H1 (cell line): ENCODE measurements around the gene ANAPC5. TPM values are rescaled to one million over a fixed set of nuclear protein-coding genes. Genes with fewer than 3 reads are reported as not detected.

Source experiments
- CTCF ChIA-PET: fragments of 300-600 bp; sonication (Branson Sonifier 250); formaldehyde crosslinking; loops from one replicate; lab custom pipeline; 2021; ENCODE audit not compliant: partially characterized antibody; lab: Charles Lee
- POLR2A ChIA-PET: fragments of 300-600 bp; sonication (Branson Sonifier 250); formaldehyde crosslinking; loops from one replicate; lab custom pipeline; 2021; ENCODE audit warnings: inconsistent platforms; ENCODE audit not compliant: partially characterized antibody; lab: Charles Lee
- DNase-seq, 2 experiments: peaks; one replicate each; pipeline versions ENCODE4 v3.0.0 to v3.0.0-alpha.2; 2010 to 2022; ENCODE audit warnings: low spot score in 2 of 2, low read depth in 1 of 2, mixed read lengths in 1 of 2
- FAIRE-seq: peaks from 2 replicates; lab custom pipeline; 2011; peaks lifted over from hg19 to GRCh38; lab: Jason Lieb, UNC
- H2AFZ ChIP-seq: 2 replicates; pipeline ENCODE4 v1.8.1; 2012; ENCODE audit warnings: low read length, inconsistent platforms
- H2AK5ac ChIP-seq: 2 replicates; pipeline ENCODE4 v1.6.1; 2013; ENCODE audit warnings: low read depth, low read length
- H2BK120ac ChIP-seq: replicated peaks from 2 replicates; pipeline ENCODE3; 2013; ENCODE audit warnings: low read depth, low read length, inconsistent platforms
- H2BK12ac ChIP-seq: 2 replicates; pipeline ENCODE4 v1.6.1; 2013; ENCODE audit warnings: low read depth, low read length
- H2BK15ac ChIP-seq: 2 replicates; pipeline ENCODE4 v1.6.1; 2013; ENCODE audit warnings: low read length
- H2BK20ac ChIP-seq: 2 replicates; pipeline ENCODE4 v1.6.1; 2013; ENCODE audit warnings: low read length
- H2BK5ac ChIP-seq: 2 replicates; pipeline ENCODE4 v1.6.1; 2013; ENCODE audit warnings: low read depth, low read length
- H3K14ac ChIP-seq: 2 replicates; pipeline ENCODE4 v1.6.1; 2013; ENCODE audit warnings: inconsistent platforms; ENCODE audit not compliant: insufficient read length
- H3K18ac ChIP-seq: 2 replicates; pipeline ENCODE4 v1.6.1; 2013; ENCODE audit warnings: low read length; ENCODE audit errors: extremely low read depth
- H3K23ac ChIP-seq: 2 replicates; pipeline ENCODE4 v1.6.1; 2013; ENCODE audit warnings: inconsistent platforms; ENCODE audit not compliant: insufficient read length
- H3K23me2 ChIP-seq: 2 replicates; pipeline ENCODE4 v1.6.1; 2013; ENCODE audit warnings: low read depth, low read length
- H3K27ac ChIP-seq: 2 replicates; pipeline ENCODE4 v1.6.1; 2011; ENCODE audit warnings: low read depth, low read length, inconsistent platforms
- H3K27me3 ChIP-seq, 4 experiments: replicated peaks in 1 of 4; 1 replicate in 1 of 4; 2 replicates in 3 of 4; pipeline versions ENCODE4 v1.6.1 to v1.8.1; 2011 to 2013; ENCODE audit warnings: low read length in 3 of 4, mild to moderate bottlenecking in 3 of 4, inconsistent platforms in 2 of 4, mixed read lengths in 2 of 4, moderate library complexity in 1 of 4; ENCODE audit not compliant: control insufficient read depth in 3 of 4, insufficient read depth in 3 of 4; ENCODE audit errors: extremely low read depth in 1 of 4
- H3K36me3 ChIP-seq, 4 experiments: 2 replicates each; pipeline versions ENCODE4 v1.6.1 to v1.8.1; 2011 to 2013; ENCODE audit warnings: mild to moderate bottlenecking in 4 of 4, low read length in 3 of 4, moderate library complexity in 2 of 4, control low read depth in 1 of 4, inconsistent platforms in 1 of 4; ENCODE audit not compliant: insufficient read depth in 4 of 4, control insufficient read depth in 2 of 4
- H3K4ac ChIP-seq: replicated peaks from 2 replicates; pipeline ENCODE3; 2013; ENCODE audit warnings: low read length, low read depth, mixed read lengths, inconsistent platforms; ENCODE audit not compliant: insufficient read length
- H3K4me1 ChIP-seq, 4 experiments: replicated peaks in 1 of 4; 1 replicate in 1 of 4; 2 replicates in 3 of 4; pipeline versions ENCODE4 v1.6.1 to v1.8.1; 2011 to 2013; ENCODE audit warnings: low read length in 3 of 4, inconsistent platforms in 2 of 4, mixed read lengths in 1 of 4; ENCODE audit not compliant: insufficient read depth in 4 of 4, control insufficient read depth in 3 of 4
- H3K4me2 ChIP-seq, 2 experiments: 2 replicates each; pipeline versions ENCODE4 v1.6.1 to v1.8.1; 2011 to 2013; ENCODE audit warnings: low read depth in 2 of 2, low read length in 2 of 2, control low read depth in 1 of 2, inconsistent platforms in 1 of 2, mild to moderate bottlenecking in 1 of 2; ENCODE audit not compliant: insufficient read depth in 1 of 2
- H3K4me3 ChIP-seq, 4 experiments: fragments of 200-600, 300-600 bp in 1 of 4; sonication (generic), shearing (Covaris generic), sonication (Bioruptor Twin) in 1 of 4; 2 replicates each; pipeline versions ENCODE4 v1.5.1 to v1.8.1; 2011 to 2016; ENCODE audit warnings: low read length in 4 of 4, low read depth in 3 of 4, control low read depth in 2 of 4, inconsistent platforms in 2 of 4, mild to moderate bottlenecking in 2 of 4, mixed read lengths in 1 of 4, moderate library complexity in 1 of 4; ENCODE audit not compliant: insufficient read depth in 2 of 4; ENCODE audit errors: extremely low read depth in 1 of 4
- H3K56ac ChIP-seq: replicated peaks from 2 replicates; pipeline ENCODE3; 2013; ENCODE audit warnings: low read depth, mild to moderate bottlenecking, mixed read lengths, low read length, inconsistent platforms; ENCODE audit not compliant: insufficient read length
- H3K79me1 ChIP-seq: 2 replicates; pipeline ENCODE4 v1.6.1; 2013; ENCODE audit warnings: low read depth, low read length, control low read depth
- H3K79me2 ChIP-seq, 2 experiments: 2 replicates each; pipeline versions ENCODE4 v1.6.1 to v1.8.1; 2012 to 2013; ENCODE audit warnings: low read length in 2 of 2, mild to moderate bottlenecking in 2 of 2, inconsistent platforms in 1 of 2; ENCODE audit not compliant: insufficient read depth in 2 of 2, control insufficient read depth in 1 of 2
- H3K9ac ChIP-seq, 4 experiments: replicated peaks in 1 of 4; 1 replicate in 1 of 4; 2 replicates in 3 of 4; pipeline versions ENCODE4 v1.6.1 to v1.8.1; 2011 to 2013; ENCODE audit warnings: low read depth in 3 of 4, low read length in 3 of 4, control low read depth in 2 of 4, mild to moderate bottlenecking in 2 of 4, moderate library complexity in 2 of 4, inconsistent platforms in 1 of 4; ENCODE audit errors: extremely low read depth in 1 of 4
- H3K9me3 ChIP-seq, 2 experiments: 2 replicates each; pipeline versions ENCODE4 v1.6.1 to v1.8.1; 2012 to 2013; ENCODE audit warnings: mild to moderate bottlenecking in 2 of 2, moderate library complexity in 2 of 2, control low read depth in 1 of 2, inconsistent platforms in 1 of 2, low read depth in 1 of 2, low read length in 1 of 2, mixed read lengths in 1 of 2; ENCODE audit not compliant: insufficient read depth in 2 of 2
- H4K20me1 ChIP-seq, 2 experiments: replicated peaks in 1 of 2; 2 replicates each; pipeline versions ENCODE3 to v1.8.1; 2011 to 2013; ENCODE audit warnings: inconsistent platforms in 2 of 2, low read length in 2 of 2, mild to moderate bottlenecking in 1 of 2; ENCODE audit not compliant: insufficient read depth in 2 of 2, control insufficient read depth in 1 of 2
- H4K5ac ChIP-seq: 2 replicates; pipeline ENCODE4 v1.6.1; 2013; ENCODE audit warnings: low read length, low read depth, mixed read lengths, inconsistent platforms; ENCODE audit not compliant: insufficient read length
- H4K8ac ChIP-seq: 2 replicates; pipeline ENCODE4 v1.8.0; 2013; ENCODE audit warnings: mild to moderate bottlenecking, moderate library complexity, low read length, inconsistent platforms; ENCODE audit not compliant: insufficient read depth; ENCODE audit errors: extremely low read depth
- H4K91ac ChIP-seq: replicated peaks from 2 replicates; pipeline ENCODE3; 2013; ENCODE audit warnings: low read length, mixed read lengths, inconsistent platforms; ENCODE audit not compliant: insufficient read length
- BRCA1 ChIP-seq: IDR thresholded peaks from 2 replicates; pipeline ENCODE4 v1.6.1; 2012; ENCODE audit warnings: low read depth, low read length, improper control_type of control experiment
- CTBP2 ChIP-seq: IDR thresholded peaks from 2 replicates; pipeline ENCODE4 v1.7.0; 2011; ENCODE audit warnings: borderline replicate concordance, mild to moderate bottlenecking, moderate library complexity, mixed read lengths, low read length; ENCODE audit not compliant: insufficient read depth, insufficient read length
- EP300 ChIP-seq, 2 experiments: IDR thresholded peaks; 1 replicate in 1 of 2; 2 replicates in 1 of 2; pipeline ENCODE4 v1.6.1; 2011 to 2012; ENCODE audit warnings: low read depth in 2 of 2, low read length in 2 of 2, mild to moderate bottlenecking in 2 of 2, borderline replicate concordance in 1 of 2, inconsistent platforms in 1 of 2, moderate library complexity in 1 of 2
- GABPA ChIP-seq: IDR thresholded peaks from 2 replicates; pipeline ENCODE4 v1.6.1; 2011; ENCODE audit warnings: mild to moderate bottlenecking, low read length, moderate library complexity, borderline replicate concordance; ENCODE audit not compliant: insufficient read depth
- HDAC6 ChIP-seq: IDR thresholded peaks from one replicate; pipeline ENCODE4 v1.7.1; 2012; ENCODE audit warnings: low read depth, mild to moderate bottlenecking, inconsistent platforms, low read length, moderate library complexity
- JUND ChIP-seq: IDR thresholded peaks from 2 replicates; pipeline ENCODE4 v1.6.1; 2011; ENCODE audit warnings: mild to moderate bottlenecking, improper control_type of control experiment, low read length
- KDM1A ChIP-seq: fragments of 200-600, 300-600 bp; sonication (generic); IDR thresholded peaks from 2 replicates; pipeline ENCODE4 v1.7.1; 2016; ENCODE audit warnings: mild to moderate bottlenecking, low read length, borderline replicate concordance
- KDM4A ChIP-seq: IDR thresholded peaks from one replicate; pipeline ENCODE4 v1.7.1; 2012; ENCODE audit warnings: low read depth, mild to moderate bottlenecking, moderate library complexity, low read length, inconsistent platforms; ENCODE audit not compliant: severe bottlenecking
- NRF1 ChIP-seq: IDR thresholded peaks from 2 replicates; pipeline ENCODE4 v1.6.1; 2011; ENCODE audit warnings: mild to moderate bottlenecking, low read depth, low read length, improper control_type of control experiment
- POLR2A ChIP-seq, 2 experiments: IDR thresholded peaks; 1 replicate in 1 of 2; 2 replicates in 1 of 2; pipeline ENCODE4 v1.6.1; 2011; ENCODE audit warnings: low read depth in 2 of 2, low read length in 2 of 2, mild to moderate bottlenecking in 2 of 2; ENCODE audit errors: control extremely low read depth in 1 of 2
- RNF2 ChIP-seq: fragments of 200-900, 300-1000 bp; sonication (generic); IDR thresholded peaks from 2 replicates; pipeline ENCODE4 v1.7.1; 2016; ENCODE audit warnings: borderline replicate concordance, low read depth, mild to moderate bottlenecking, antibody characterized with exemption, low read length; ENCODE audit not compliant: poor library complexity, severe bottlenecking; ENCODE audit errors: missing control alignments
- SP2 ChIP-seq: IDR thresholded peaks from 2 replicates; pipeline ENCODE4 v1.6.1; 2012; ENCODE audit warnings: mild to moderate bottlenecking, low read length, inconsistent platforms
- TAF7 ChIP-seq: optimal IDR thresholded peaks from 2 replicates; pipeline ENCODE3; 2011; ENCODE audit warnings: low read depth, mild to moderate bottlenecking, inconsistent platforms, low read length, moderate library complexity, borderline replicate concordance
- WGBS, 2 experiments: shearing (Covaris generic) in 1 of 2; methylation state at CpG; one replicate each; pipeline versions ENCODE4 v1.1.6 to v1.1.7; 2013 to 2015; ENCODE audit warnings: low lambda C conversion rate in 2 of 2, mixed read lengths in 2 of 2, inconsistent platforms in 1 of 2, low coverage in 1 of 2, missing lambda C conversion rate in 1 of 2; ENCODE audit not compliant: insufficient replicate concordance in 2 of 2, insufficient coverage in 1 of 2, insufficient read length in 1 of 2; ENCODE audit errors: extremely low coverage in 1 of 2, missing lambda C conversion rate in 1 of 2; 5-methylcytosine and 5-hydroxymethylcytosine counted together
- polyA plus RNA-seq, 7 experiments: library from polyadenylated mRNA; depleted of rRNA in 3 of 7; stranded (reverse) in 5 of 7; unstranded in 2 of 7; fragments of >200 nt in 5 of 7; fragments of 200-250 nt in 2 of 7; gene quantifications; 1 replicate in 5 of 7; 2 replicates in 1 of 7; 4 replicates in 1 of 7; pipeline versions ENCODE4 v1.2.1 to v1.2.3, GENCODE V29; 2011 to 2013; ENCODE audit warnings: missing spikeins in 2 of 7, mixed read lengths in 2 of 7
- total RNA-seq: library from RNA; stranded (reverse); fragmentation: NEBNext Ultra II Directional; extraction: Animal tissue kit (Norgen Biotek cat#: 25700); gene quantifications from 2 replicates; pipeline ENCODE4 v1.2.1, GENCODE V29; 2021

The ANAPC5 gene
- total and polyA plus RNA-seq, 2 of the 8 experiments (the other 6 are each of a cell fraction or from before 2014, with no cell fraction given) = 103 to 127 TPM

DNA sequence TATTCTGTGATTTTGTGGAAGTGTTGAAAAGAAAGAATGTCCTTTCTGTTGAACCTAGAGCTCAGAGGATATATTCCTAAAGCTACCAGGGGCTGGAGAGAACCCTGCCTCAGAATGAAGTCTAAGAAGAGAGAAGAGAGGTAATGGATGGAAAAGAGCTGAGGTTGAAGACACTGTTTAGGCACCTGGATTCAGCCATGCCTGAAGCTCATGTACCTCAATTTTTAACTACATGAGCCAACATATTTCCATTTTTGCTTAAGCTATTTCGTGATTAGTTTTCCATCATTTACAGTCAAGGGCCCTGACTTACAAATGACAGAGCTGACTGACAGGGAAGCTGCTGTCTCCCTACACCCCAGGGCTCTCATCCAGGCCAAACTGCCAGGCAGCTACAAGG is 66.4 kb downstream of the ANAPC5 start:
- H2AFZ ChIP-seq = no peak overlapping the region
- no peak overlapping the region for H3K4me3 ChIP-seq
- DNase-seq (no peak), FAIRE-seq (no peak)
- H3K9ac ChIP-seq = no peak overlapping the region; a peak in 1 of 7 replicates
- no peak overlapping the region for H4K91ac ChIP-seq
- CTCF ChIA-PET = interaction anchor here (0.7 kb wide), 1 partner anchor 226 kb away, joined by 3 read pairs; no protein-coding TSS in a partner anchor
- H2AK5ac ChIP-seq = no peak overlapping the region
- no peak overlapping the region for H3K18ac ChIP-seq
- no peak overlapping the region for H4K5ac ChIP-seq
- H3K4me2 ChIP-seq = no peak overlapping the region
- no peak overlapping the region for H3K4ac ChIP-seq
- peaks cover 2 to 13% (median 5%) of the 10 kb centered on the region in 4 experiments; a peak in 6 of 7 replicates for H3K4me1 ChIP-seq
- H3K9me3 ChIP-seq = no peaks in the 10 kb centered on the region
- no peak overlapping the region for H2BK5ac ChIP-seq
- no peak overlapping the region for H2BK12ac ChIP-seq
- H3K36me3 ChIP-seq = no peaks in the 10 kb centered on the region; a peak in 1 of 8 replicates
- peaks cover 0 to 2% of the 10 kb centered on the region in 2 experiments for H4K20me1 ChIP-seq
- POLR2A ChIA-PET = interaction anchor here (0.8 to 3.2 kb wide), 4 partner anchors 10 to 115 kb away, joined by 3 to 14 read pairs (median 4); partner anchors contain the start of gene CAMKK2
- no peaks in the 10 kb centered on the region for H3K23me2 ChIP-seq
- H2BK15ac ChIP-seq = no peak overlapping the region
- WGBS, 2 experiments = 92% methylated on average over 1 of the region's 1 CpG; no CpG with 5 or more reads in 1 of the 2 experiments
- no peak overlapping the region for H3K27ac ChIP-seq
- H4K8ac ChIP-seq = no peak overlapping the region
- H3K14ac ChIP-seq = no peak overlapping the region
- peaks cover 6% of the 10 kb centered on the region; the same call in 1 of the 2 replicates for H3K79me1 ChIP-seq
- H3K56ac ChIP-seq = no peak overlapping the region
- H2BK120ac ChIP-seq = no peak overlapping the region
- no peak overlapping the region for H2BK20ac ChIP-seq
- H3K23ac ChIP-seq = no peak overlapping the region
- H3K27me3 ChIP-seq = no peaks in the 10 kb centered on the region
- H3K79me2 ChIP-seq = peaks cover 0 to 3% of the 10 kb centered on the region in 2 experiments; a peak in 1 of 4 replicates
- TF ChIP-seq RNF2 (no peak), TAF7 (no peak), KDM4A (no peak), JUND (no peak), GABPA (no peak), CTBP2 (no peak), BRCA1 (no peak), SP2 (no peak), POLR2A (IDR thresholded peaks at IDR 0.05; ENCODE audit: control extremely low read depth in 1 of 2, low read depth in 2 of 2, low read length in 2 of 2) (no peak), KDM1A (no peak), EP300 (IDR thresholded peaks at IDR 0.05; ENCODE audit: borderline replicate concordance in 1 of 2, low read depth in 2 of 2, low read length in 2 of 2) (no peak), HDAC6 (no peak), NRF1 (no peak)
